Panc1 (cell line): ENCODE data around the gene CFAP206. TPM values are rescaled to one million over a fixed set of nuclear protein-coding genes. Genes with fewer than 3 reads are reported as not detected.

Source experiments
- ATAC-seq: fragments of 200-7000 bp; cut with Tn5 transposase; 2 replicates; pipeline ENCODE4 v1.9.1; 2020; ENCODE audit warnings: mild to moderate bottlenecking, moderate library complexity
- BruUV-seq: library from RNA; stranded (reverse); fragments of 400-500 nt; replicated peaks from 2 replicates; lab custom pipeline; 2021; lab: Mats Ljungman, UMichigan
- CTCF ChIA-PET: fragments of 300-600 bp; sonication (Branson Sonifier 250); formaldehyde crosslinking; loops from one replicate; lab custom pipeline; 2022; ENCODE audit warnings: antibody characterized with exemption; lab: Charles Lee
- POLR2A ChIA-PET: fragments of 300-600 bp; sonication (Branson Sonifier 250); formaldehyde crosslinking; loops from one replicate; lab custom pipeline; 2022; ENCODE audit warnings: antibody characterized with exemption; lab: Charles Lee
- DNase-seq: peaks from one replicate; pipeline ENCODE4 v3.0.0-alpha.2; 2010; ENCODE audit warnings: low read depth, low spot score
- H3K27ac ChIP-seq: 2 replicates; pipeline ENCODE4 v1.5.1; 2011; ENCODE audit warnings: mild to moderate bottlenecking, low read length, inconsistent platforms
- H3K27me3 ChIP-seq: fragments of 200-500 bp; sonication (Bioruptor generic); 2 replicates; pipeline ENCODE4 v1.6.0; 2014; ENCODE audit warnings: low read length, inconsistent platforms; ENCODE audit not compliant: control insufficient read depth, insufficient read depth
- H3K36me3 ChIP-seq: fragments of 200-500 bp; sonication (Bioruptor generic); 2 replicates; pipeline ENCODE4 v1.5.1; 2014; ENCODE audit warnings: inconsistent platforms, mild to moderate bottlenecking, low read length, moderate library complexity; ENCODE audit not compliant: control insufficient read depth, insufficient read depth
- H3K4me1 ChIP-seq: 2 replicates; pipeline ENCODE4 v1.5.1; 2011; ENCODE audit warnings: inconsistent platforms, mild to moderate bottlenecking, low read length, moderate library complexity; ENCODE audit not compliant: control insufficient read depth, insufficient read depth
- H3K4me3 ChIP-seq, 2 experiments: 2 replicates each; pipeline ENCODE4 v1.5.1; 2011 to 2012; ENCODE audit warnings: low read depth in 2 of 2, low read length in 2 of 2, mild to moderate bottlenecking in 2 of 2, inconsistent platforms in 1 of 2, moderate library complexity in 1 of 2
- H3K9me3 ChIP-seq: fragments of 200-500 bp; sonication (Bioruptor generic); 2 replicates; pipeline ENCODE4 v1.5.1; 2014; ENCODE audit warnings: low read depth, mild to moderate bottlenecking, inconsistent platforms, low read length, moderate library complexity; ENCODE audit not compliant: control insufficient read depth, insufficient read depth
- CTCF ChIP-seq: fragments of 450-650 bp; IDR thresholded peaks from 2 replicates; pipeline ENCODE4 v1.5.1; 2017; ENCODE audit warnings: mild to moderate bottlenecking
- POLR2AphosphoS5 ChIP-seq: IDR thresholded peaks from 2 replicates; pipeline ENCODE4 v1.6.1; 2012; ENCODE audit warnings: mild to moderate bottlenecking, low read depth, low read length, moderate library complexity
- SIN3A ChIP-seq: IDR thresholded peaks from 2 replicates; pipeline ENCODE4 v1.6.1; 2012; ENCODE audit warnings: low read depth, mild to moderate bottlenecking, low read length, moderate library complexity, borderline replicate concordance; ENCODE audit not compliant: insufficient read depth
- TCF7L2 ChIP-seq: IDR thresholded peaks from 2 replicates; pipeline ENCODE4 v1.6.1; 2011; ENCODE audit warnings: mild to moderate bottlenecking, low read depth, low read length, inconsistent platforms
- in situ Hi-C: cut with HindIII; loops from 2 replicates; pipeline ENCODE4 v1.10.0; 2016; ENCODE audit warnings: low sequenced_read_pairs, low pct_unique_long_range_greater_than_20kb
- intact Hi-C: fragments of 100-400 bp; cut with micrococcal nuclease; formaldehyde crosslinking; loops from one replicate; pipeline ENCODE4 v1.10.0; 2022; ENCODE audit not compliant: unreplicated experiment
- total RNA-seq: library from RNA; stranded (reverse); gene quantifications from one replicate; pipeline ENCODE4 v1.2.1, GENCODE V29; 2021; ENCODE audit not compliant: unreplicated experiment
- TF ChIP-seq, protein P1 (sequence below), 2 experiments: IDR thresholded peaks; 2 replicates each; pipeline ENCODE4 v1.6.1; 2011 to 2012; ENCODE audit warnings: low read depth in 2 of 2, control low read depth in 1 of 2, low read length in 1 of 2, mild to moderate bottlenecking in 1 of 2, moderate library complexity in 1 of 2; ENCODE audit not compliant: insufficient read depth in 1 of 2

Gene CFAP206
- total RNA-seq, 1 experiment from 2014 or later = 2.4 TPM

GRCh38 chr6:87465051-87465450 lies 57.3 kb downstream of the CFAP206 start:
- intact Hi-C loops (no loop called here), in situ Hi-C loops (no loop called here)
- POLR2A ChIA-PET = no interaction called here
- no peaks in the 10 kb centered on the region; the same call in 1 of the 2 replicates for H3K27me3 ChIP-seq
- no peak overlapping the region for H3K27ac ChIP-seq
- H3K9me3 ChIP-seq = no peaks in the 10 kb centered on the region
- no peak overlapping the region for H3K4me3 ChIP-seq
- no peaks in the 10 kb centered on the region for H3K4me1 ChIP-seq
- TF ChIP-seq SIN3A (no peak), TCF7L2 (no peak), POLR2AphosphoS5 (no peak), CTCF (no peak)
- TF ChIP-seq, protein P1, sequence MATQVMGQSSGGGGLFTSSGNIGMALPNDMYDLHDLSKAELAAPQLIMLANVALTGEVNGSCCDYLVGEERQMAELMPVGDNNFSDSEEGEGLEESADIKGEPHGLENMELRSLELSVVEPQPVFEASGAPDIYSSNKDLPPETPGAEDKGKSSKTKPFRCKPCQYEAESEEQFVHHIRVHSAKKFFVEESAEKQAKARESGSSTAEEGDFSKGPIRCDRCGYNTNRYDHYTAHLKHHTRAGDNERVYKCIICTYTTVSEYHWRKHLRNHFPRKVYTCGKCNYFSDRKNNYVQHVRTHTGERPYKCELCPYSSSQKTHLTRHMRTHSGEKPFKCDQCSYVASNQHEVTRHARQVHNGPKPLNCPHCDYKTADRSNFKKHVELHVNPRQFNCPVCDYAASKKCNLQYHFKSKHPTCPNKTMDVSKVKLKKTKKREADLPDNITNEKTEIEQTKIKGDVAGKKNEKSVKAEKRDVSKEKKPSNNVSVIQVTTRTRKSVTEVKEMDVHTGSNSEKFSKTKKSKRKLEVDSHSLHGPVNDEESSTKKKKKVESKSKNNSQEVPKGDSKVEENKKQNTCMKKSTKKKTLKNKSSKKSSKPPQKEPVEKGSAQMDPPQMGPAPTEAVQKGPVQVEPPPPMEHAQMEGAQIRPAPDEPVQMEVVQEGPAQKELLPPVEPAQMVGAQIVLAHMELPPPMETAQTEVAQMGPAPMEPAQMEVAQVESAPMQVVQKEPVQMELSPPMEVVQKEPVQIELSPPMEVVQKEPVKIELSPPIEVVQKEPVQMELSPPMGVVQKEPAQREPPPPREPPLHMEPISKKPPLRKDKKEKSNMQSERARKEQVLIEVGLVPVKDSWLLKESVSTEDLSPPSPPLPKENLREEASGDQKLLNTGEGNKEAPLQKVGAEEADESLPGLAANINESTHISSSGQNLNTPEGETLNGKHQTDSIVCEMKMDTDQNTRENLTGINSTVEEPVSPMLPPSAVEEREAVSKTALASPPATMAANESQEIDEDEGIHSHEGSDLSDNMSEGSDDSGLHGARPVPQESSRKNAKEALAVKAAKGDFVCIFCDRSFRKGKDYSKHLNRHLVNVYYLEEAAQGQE (IDR thresholded peaks at IDR 0.05; ENCODE audit: insufficient read depth in 1 of 2, low read depth in 2 of 2, low read length in 1 of 2) = no peak
- CTCF ChIA-PET = no interaction called here
- no peak for DNase-seq
- BruUV-seq = no TSS peak
- no peaks in the 10 kb centered on the region for H3K36me3 ChIP-seq
- no peak for ATAC-seq

DNA sequence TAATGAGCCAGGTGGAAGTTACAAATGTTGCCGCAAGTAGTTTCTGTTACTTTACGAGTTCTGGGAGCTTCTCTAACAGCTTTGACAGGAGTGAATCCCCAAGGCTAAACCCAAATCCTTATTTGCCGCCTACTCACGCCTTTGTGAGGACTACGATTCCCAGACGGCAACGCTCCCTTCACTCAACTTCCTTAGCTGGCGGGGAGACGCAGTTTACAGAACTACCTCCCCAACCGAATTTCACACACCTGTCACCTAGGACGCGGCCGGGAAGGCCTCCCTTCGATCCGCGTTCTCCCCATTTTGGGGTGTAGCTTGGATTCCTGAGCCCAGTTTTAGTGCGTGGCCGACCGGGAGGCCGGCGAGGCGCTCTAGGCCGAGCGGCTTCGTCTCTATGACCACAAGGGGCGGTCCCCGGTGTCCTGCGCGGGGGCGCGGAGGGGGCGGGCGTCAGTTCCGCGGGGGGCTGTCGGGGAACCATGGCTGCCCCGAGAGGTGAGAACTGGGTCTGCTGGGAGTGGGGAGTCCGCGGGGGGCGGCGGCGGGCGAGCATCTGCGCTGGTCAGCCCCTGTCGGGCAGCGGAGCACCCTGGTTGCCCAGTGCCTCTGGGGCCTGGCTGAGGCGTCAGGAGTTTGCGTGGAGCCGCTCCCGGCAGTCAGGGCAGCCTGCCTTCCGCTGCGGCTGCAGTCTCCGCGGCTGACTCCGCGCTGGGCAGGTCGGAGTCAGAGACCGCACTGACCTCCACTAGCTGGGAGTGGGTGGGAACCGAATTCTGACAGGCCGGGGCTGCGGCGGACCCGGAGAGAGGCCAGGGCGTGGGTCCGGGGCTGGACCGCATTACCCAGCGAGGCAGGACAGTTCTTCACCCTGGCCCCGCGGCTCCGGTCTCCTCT lies 65.0 kb downstream of the CFAP206 start, which contains the start of gene SLC35A1:
TSS of gene SLC35A1 (plus strand) at position 450 of the 894 bp plus-strand sequence. CDS start at position 480, 30 bp downstream.
- BruUV-seq = no TSS peak
- Histone ChIP-seq H3K4me3 (peak within 1 kb of the TSS; percentile 86 to 95), H3K36me3 (no peaks in the 10 kb centered on the region; the same call in 1 of the 2 replicates), H3K27me3 (no peaks in the 10 kb centered on the region; the same call in 1 of the 2 replicates), H3K27ac (peak within 1 kb of the TSS; percentile 96), H3K9me3 (no peaks in the 10 kb centered on the region), H3K4me1 (peaks cover 9% of the 10 kb centered on the region)
- TF ChIP-seq CTCF (no peak), POLR2AphosphoS5 (peak; percentile 67; the same call in 1 of the 2 replicates), TCF7L2 (no peak), SIN3A (peak; percentile 61; the same call in 1 of the 2 replicates)
- intact Hi-C loops (loop anchor here (5.0 kb wide), 1 partner anchor 65 kb away; the partner anchor contains the start of gene CFAP206), in situ Hi-C loops (no loop called here)
- POLR2A ChIA-PET = no interaction called here
- CTCF ChIA-PET = no interaction called here
- ATAC-seq = peak; percentile 98
- DNase-seq = peak; percentile 52
